AG09319 (cell line): ENCODE measurements around the gene TTLL10.
"Not testable (repeated sequence)": the region's sequence is repeated elsewhere in the genome, so short reads cannot be mapped to it uniquely, and the experiment has no call there.

Experiments used
- DNase-seq: peaks from one replicate; pipeline ENCODE4 v3.0.0-alpha.2; 2010; ENCODE audit warnings: low read depth; ENCODE audit errors: extremely low read depth
- CTCF ChIP-seq: IDR thresholded peaks from 2 replicates; pipeline ENCODE4 v1.5.1; 2011; ENCODE audit warnings: low read depth, mild to moderate bottlenecking, inconsistent platforms, low read length, moderate library complexity

Gene TTLL10

GRCh38 chr1:1136547-1137230 is 37.0 kb upstream of the TTLL10 start:
- no peak for DNase-seq
- no peak for TF ChIP-seq CTCF

GRCh38 chr1:1137256-1138045 is 36.2 kb upstream of the TTLL10 start:
- no peak for DNase-seq
- TF ChIP-seq CTCF, result no peak

- no peak for DNase-seq
- no peak for TF ChIP-seq CTCF
These were observed 33.0 kb upstream of the TTLL10 start for GRCh38 chr1:1140673-1141072.

GRCh38 chr1:1141244-1141910 is 32.3 kb upstream of the TTLL10 start:
- TF ChIP-seq CTCF, result no peak
- DNase-seq, result no peak

GRCh38 chr1:1141911-1142250 is 31.8 kb upstream of the TTLL10 start:
- no peak for DNase-seq
- TF ChIP-seq CTCF, result no peak

GRCh38 chr1:1142352-1142751 is 31.3 kb upstream of the TTLL10 start:
- not testable (repeated sequence) for DNase-seq

GRCh38 chr1:1142844-1143243 is 30.8 kb upstream of the TTLL10 start:
- TF ChIP-seq CTCF, result no peak
- DNase-seq, result no peak
